ENCODE measurements around the gene TLE5. TPM values are rescaled to one million over a fixed set of nuclear protein-coding genes. Genes with fewer than 3 reads are reported as not detected.

The TLE5 gene
- total and polyA plus RNA-seq, 2 experiments from 2014 or later = 260 to 308 TPM

DNA sequence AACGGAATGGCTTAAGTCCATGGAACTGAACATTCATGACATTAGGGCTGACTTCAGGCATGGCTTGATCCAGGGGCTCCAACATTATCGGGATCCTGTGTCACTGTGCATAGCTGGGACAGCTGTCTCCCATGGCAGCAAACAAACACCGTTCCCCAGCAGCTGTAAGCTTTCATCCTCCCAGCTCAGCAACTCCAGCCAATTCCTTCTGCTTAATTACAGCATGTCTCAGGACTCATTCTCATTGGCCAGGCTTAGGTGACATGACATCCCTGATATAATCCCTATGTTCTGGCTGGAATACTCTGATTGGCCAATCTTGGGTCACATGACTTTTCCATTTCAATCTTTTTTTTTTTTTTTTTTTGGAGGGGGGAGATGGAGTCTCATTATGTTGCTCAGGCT is 10.9 kb upstream of the TLE5 start:
- H4K20me1 ChIP-seq (ENCODE audit: insufficient read depth, poor library complexity, severe bottlenecking) = no peaks in the 10 kb centered on the region
- no peaks in the 10 kb centered on the region for H3K9me3 ChIP-seq (ENCODE audit: low read depth)
- H3K4me2 ChIP-seq = no peak overlapping the region
- no peaks in the 10 kb centered on the region for H3K79me2 ChIP-seq
- no peaks in the 10 kb centered on the region for H3K9me2 ChIP-seq (replicated peaks; ENCODE audit: insufficient read depth)
- H3K4me1 ChIP-seq (ENCODE audit: insufficient read depth) = no peaks in the 10 kb centered on the region
- no peak overlapping the region for H2AFZ ChIP-seq
- H3K36me3 ChIP-seq (replicated peaks; ENCODE audit: insufficient read depth, low read depth) = no peaks in the 10 kb centered on the region
- TF ChIP-seq EZH2 (IDR thresholded peaks at IDR 0.05; ENCODE audit: borderline replicate concordance) (no peak), EZH2phosphoT487 (IDR thresholded peaks at IDR 0.05; ENCODE audit: low read depth, severe bottlenecking, unreplicated experiment) (no peak), CTCF (IDR thresholded peaks at IDR 0.05; ENCODE audit: poor library complexity) (no peak)
- H3K27me3 ChIP-seq = no peaks in the 10 kb centered on the region
- no peak overlapping the region for H3K27ac ChIP-seq
- no peak for DNase-seq (ENCODE audit: low spot score)
- no peak overlapping the region for H3K4me3 ChIP-seq
- WGBS (ENCODE audit: low lambda C conversion rate, missing lambda C conversion rate) = 60% methylated on average over 3 of the region's 3 CpGs

- no peak overlapping the region for H3K27ac ChIP-seq
- H3K36me3 ChIP-seq (replicated peaks; ENCODE audit: insufficient read depth, low read depth) = no peaks in the 10 kb centered on the region
- no peaks in the 10 kb centered on the region for H3K9me3 ChIP-seq (ENCODE audit: low read depth)
- no peak for TF ChIP-seq EZH2phosphoT487 (IDR thresholded peaks at IDR 0.05; ENCODE audit: low read depth, severe bottlenecking, unreplicated experiment)
- TF ChIP-seq CTCF (IDR thresholded peaks at IDR 0.05; ENCODE audit: poor library complexity) = no peak
- TF ChIP-seq EZH2 (IDR thresholded peaks at IDR 0.05; ENCODE audit: borderline replicate concordance) = no peak
- no peak overlapping the region for H3K4me2 ChIP-seq
- H2AFZ ChIP-seq = no peak overlapping the region
- no peak overlapping the region for H3K4me3 ChIP-seq
- no peaks in the 10 kb centered on the region for H3K9me2 ChIP-seq (replicated peaks; ENCODE audit: insufficient read depth)
- no peaks in the 10 kb centered on the region for H3K4me1 ChIP-seq (ENCODE audit: insufficient read depth)
- H4K20me1 ChIP-seq (ENCODE audit: insufficient read depth, poor library complexity, severe bottlenecking) = no peaks in the 10 kb centered on the region
- H3K27me3 ChIP-seq = no peaks in the 10 kb centered on the region
- H3K79me2 ChIP-seq = no peaks in the 10 kb centered on the region
- no peak for DNase-seq (ENCODE audit: low spot score)
- WGBS (ENCODE audit: low lambda C conversion rate, missing lambda C conversion rate) = 70% methylated on average over 4 of the region's 4 CpGs
These were observed 9.5 kb upstream of the TLE5 start for GRCh38 chr19:3071768-3072167.

DNA sequence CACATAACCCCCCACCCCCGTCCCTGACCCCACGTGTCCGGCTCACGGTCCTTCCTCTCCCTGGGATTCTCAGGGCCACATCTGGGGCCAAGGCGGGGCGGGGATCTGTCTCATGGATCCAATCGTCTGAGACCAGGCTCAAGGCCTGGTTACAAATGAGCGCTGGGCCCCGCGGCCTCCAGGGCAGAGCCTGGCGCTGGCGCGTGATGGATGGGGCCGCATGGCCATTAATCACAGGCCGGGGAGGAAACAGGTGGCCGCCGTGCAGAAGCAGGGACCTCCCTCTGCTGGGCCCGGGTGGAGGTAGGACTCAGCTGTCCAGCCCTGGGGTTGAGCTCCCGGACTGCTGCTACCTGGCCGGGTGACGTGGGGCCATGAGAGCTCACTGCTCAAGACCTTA is 5.8 kb upstream of the TLE5 start:
- no peak for DNase-seq (ENCODE audit: low spot score)

More for the DNA sequence above, 5.8 kb upstream of the TLE5 start:
- Histone ChIP-seq H3K9me3 (ENCODE audit: low read depth) (no peaks in the 10 kb centered on the region), H3K79me2 (no peaks in the 10 kb centered on the region), H3K9me2 (replicated peaks; ENCODE audit: insufficient read depth) (no peaks in the 10 kb centered on the region), H3K4me1 (ENCODE audit: insufficient read depth) (peaks cover 13% of the 10 kb centered on the region), H4K20me1 (ENCODE audit: insufficient read depth, poor library complexity, severe bottlenecking) (no peaks in the 10 kb centered on the region), H3K4me2 (no peak overlapping the region), H3K4me3 (no peak overlapping the region), H3K36me3 (replicated peaks; ENCODE audit: insufficient read depth, low read depth) (no peaks in the 10 kb centered on the region), H3K27me3 (no peaks in the 10 kb centered on the region), H2AFZ (no peak overlapping the region), H3K27ac (no peak overlapping the region)
- TF ChIP-seq CTCF (IDR thresholded peaks at IDR 0.05; ENCODE audit: poor library complexity) (no peak), EZH2 (IDR thresholded peaks at IDR 0.05; ENCODE audit: borderline replicate concordance) (no peak), EZH2phosphoT487 (IDR thresholded peaks at IDR 0.05; ENCODE audit: low read depth, severe bottlenecking, unreplicated experiment) (no peak)
- WGBS (ENCODE audit: low lambda C conversion rate, missing lambda C conversion rate) = 77% methylated on average over 19 of the region's 21 CpGs

Data from hepatocyte (in vitro differentiated cells).